Measurements from ENCODE around the gene IRF4.

GRCh38 chr6:456887-457286 is 65.3 kb downstream of the IRF4 start:
- no peak for TF ChIP-seq POLR2A (IDR thresholded peaks at IDR 0.05; ENCODE audit: low read length)
- TF ChIP-seq GATA1 (IDR thresholded peaks at IDR 0.05; ENCODE audit: low read depth, low read length): no peak
